C4-2B (cell line): Measurements from ENCODE around the gene DES.

Source experiments
- CTCF ChIP-seq: fragments of 450-650 bp; conservative IDR thresholded peaks from 2 replicates; pipeline ENCODE4 v1.5.1; 2017; ENCODE audit warnings: mild to moderate bottlenecking
- ZFX ChIP-seq: fragments of 450-650 bp; IDR thresholded peaks from 2 replicates; pipeline ENCODE4 v1.6.1; 2017

GRCh38 chr2:219459460-219460311 lies 41.5 kb downstream of the DES start:
- TF ChIP-seq CTCF (peak; percentile 86), ZFX (no peak)
